CD4-positive, alpha-beta T cell treated with Interleukin-17A for 1 hour (primary cell): ENCODE measurements around the gene MAGEC3.

Experiments
- DNase-seq: peaks from one replicate; pipeline ENCODE4 v3.0.0-alpha.2; 2020

MAGEC3 gene

GRCh38 chrX:141947350-141947749 is 109.2 kb downstream of the MAGEC3 start:
- no peak for DNase-seq
